Activated CD4-positive, alpha-beta memory T cell treated with anti-CD3 and anti-CD28 coated beads for 36 hours (primary cell): ENCODE measurements around the gene MGMT. TPM values are rescaled to one million over a fixed set of nuclear protein-coding genes. Genes with fewer than 3 reads are reported as not detected.

ENCODE experiments used
- CTCF ChIA-PET: fragments of 350-600 bp; sonication (Branson Sonifier 250); formaldehyde crosslinking; loops from one replicate; lab custom pipeline; 2021; ENCODE audit warnings: antibody characterized with exemption, inconsistent platforms; lab: Charles Lee
- POLR2A ChIA-PET: fragments of 350-600 bp; sonication (Branson Sonifier 250); formaldehyde crosslinking; loops from one replicate; lab custom pipeline; 2021; ENCODE audit warnings: antibody characterized with exemption; lab: Charles Lee
- DNase-seq: peaks from one replicate; pipeline ENCODE4 v3.0.0-alpha.2; 2020
- H3K27ac Mint-ChIP-seq: one replicate; pipeline ENCODE4 v1.8.0; 2021; ENCODE audit warnings: mixed read lengths
- H3K27me3 Mint-ChIP-seq: one replicate; pipeline ENCODE4 v1.8.0; 2021; ENCODE audit warnings: mixed read lengths
- H3K36me3 Mint-ChIP-seq: one replicate; pipeline ENCODE4 v1.8.0; 2021; ENCODE audit warnings: mixed read lengths
- H3K4me1 Mint-ChIP-seq: one replicate; pipeline ENCODE4 v1.8.0; 2021; ENCODE audit warnings: low read depth, mixed read lengths
- H3K4me3 Mint-ChIP-seq: one replicate; pipeline ENCODE4 v1.8.0; 2021; ENCODE audit warnings: mild to moderate bottlenecking, mixed read lengths
- H3K9me3 Mint-ChIP-seq: one replicate; pipeline ENCODE4 v1.8.0; 2021; ENCODE audit warnings: mixed read lengths
- intact Hi-C: fragments of 100-400 bp; cut with micrococcal nuclease; formaldehyde crosslinking; loops from one replicate; pipeline ENCODE4 v1.15.1; 2023
- total RNA-seq, 2 experiments: library from RNA; stranded (reverse); gene quantifications; one replicate each; pipeline ENCODE4 v1.2.3, GENCODE V29; 2021

Gene MGMT
- total RNA-seq, 2 experiments from 2014 or later, result 22.9 to 23.8 TPM

DNA sequence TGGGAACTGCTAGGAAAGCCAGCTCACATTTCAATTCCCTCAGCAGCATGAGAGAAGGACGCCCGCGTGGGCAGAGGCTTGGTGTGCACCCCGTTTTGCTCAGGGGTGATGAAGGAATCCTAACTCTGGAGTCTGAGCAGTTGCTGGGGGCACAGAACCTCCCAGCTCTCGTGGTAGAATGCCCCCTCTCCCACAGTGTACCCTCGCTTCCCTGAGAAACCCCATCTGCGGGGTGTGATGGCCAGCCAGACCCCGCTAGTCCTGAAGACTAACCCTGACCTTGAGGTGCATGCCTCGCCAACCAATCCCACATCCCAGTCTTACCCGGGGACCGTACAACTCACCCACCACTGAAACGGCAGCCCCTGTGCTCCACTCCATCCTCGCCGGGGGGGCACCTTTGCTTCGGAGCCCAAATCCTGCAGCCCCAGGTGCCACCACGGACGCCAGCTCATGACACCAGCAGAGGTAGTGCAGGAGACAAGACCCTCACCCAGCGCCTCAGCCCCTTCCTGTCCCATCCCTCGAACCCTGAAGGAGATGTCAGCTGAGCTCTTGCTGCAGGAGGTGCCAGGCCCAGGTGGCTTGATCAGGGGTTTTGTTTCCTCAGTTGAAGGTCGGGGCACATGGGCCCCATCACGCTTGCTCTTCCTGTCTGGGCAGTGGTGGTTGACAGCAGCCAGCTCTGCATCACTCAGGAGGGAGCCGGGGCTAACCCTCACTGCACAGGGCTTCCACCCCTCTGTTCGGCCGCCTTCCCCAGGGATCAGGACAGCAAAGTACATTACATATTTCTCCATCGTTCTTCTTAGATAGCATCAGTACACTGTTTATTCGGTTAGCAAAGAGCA, 236.5 kb downstream of the MGMT start:
- H3K4me1 Mint-ChIP-seq, result peaks cover 3% of the 10 kb centered on the region
- ChIA-PET CTCF (no interaction called here), POLR2A (no interaction called here)
- intact Hi-C loops, result no loop called here
- no peak overlapping the region for H3K4me3 Mint-ChIP-seq
- H3K36me3 Mint-ChIP-seq, result peaks cover 15% of the 10 kb centered on the region
- H3K27ac Mint-ChIP-seq, result no peak overlapping the region
- no peak for DNase-seq
- H3K9me3 Mint-ChIP-seq, result no peaks in the 10 kb centered on the region
- no peaks in the 10 kb centered on the region for H3K27me3 Mint-ChIP-seq

DNA sequence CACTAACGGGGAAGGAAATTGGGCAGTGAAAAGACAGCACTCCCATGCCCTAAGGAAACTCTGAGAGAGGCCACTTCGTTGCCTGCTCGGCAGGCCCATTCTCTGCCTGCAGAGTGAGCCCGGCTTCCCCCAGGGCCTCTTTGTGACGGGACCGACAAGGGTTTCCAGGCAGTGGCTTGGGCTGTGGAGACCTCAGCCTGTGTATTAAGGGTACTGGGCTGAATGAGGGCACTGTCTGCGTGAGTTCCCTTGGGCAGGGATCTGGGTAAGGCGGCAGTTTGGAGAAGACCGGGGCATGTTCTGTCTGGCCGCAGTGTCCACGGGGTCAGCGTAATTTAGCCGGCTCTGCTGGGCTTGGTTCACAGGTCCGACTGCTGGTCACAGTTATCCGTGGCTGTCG, 237.2 kb downstream of the MGMT start:
- H3K9me3 Mint-ChIP-seq, result no peaks in the 10 kb centered on the region
- CTCF ChIA-PET, result no interaction called here
- H3K4me3 Mint-ChIP-seq, result no peak overlapping the region
- H3K27ac Mint-ChIP-seq, result no peak overlapping the region
- H3K27me3 Mint-ChIP-seq, result no peaks in the 10 kb centered on the region
- POLR2A ChIA-PET, result no interaction called here
- H3K36me3 Mint-ChIP-seq, result peaks cover 21% of the 10 kb centered on the region
- intact Hi-C loops, result no loop called here
- H3K4me1 Mint-ChIP-seq, result peaks cover 3% of the 10 kb centered on the region
- DNase-seq, result no peak

DNA sequence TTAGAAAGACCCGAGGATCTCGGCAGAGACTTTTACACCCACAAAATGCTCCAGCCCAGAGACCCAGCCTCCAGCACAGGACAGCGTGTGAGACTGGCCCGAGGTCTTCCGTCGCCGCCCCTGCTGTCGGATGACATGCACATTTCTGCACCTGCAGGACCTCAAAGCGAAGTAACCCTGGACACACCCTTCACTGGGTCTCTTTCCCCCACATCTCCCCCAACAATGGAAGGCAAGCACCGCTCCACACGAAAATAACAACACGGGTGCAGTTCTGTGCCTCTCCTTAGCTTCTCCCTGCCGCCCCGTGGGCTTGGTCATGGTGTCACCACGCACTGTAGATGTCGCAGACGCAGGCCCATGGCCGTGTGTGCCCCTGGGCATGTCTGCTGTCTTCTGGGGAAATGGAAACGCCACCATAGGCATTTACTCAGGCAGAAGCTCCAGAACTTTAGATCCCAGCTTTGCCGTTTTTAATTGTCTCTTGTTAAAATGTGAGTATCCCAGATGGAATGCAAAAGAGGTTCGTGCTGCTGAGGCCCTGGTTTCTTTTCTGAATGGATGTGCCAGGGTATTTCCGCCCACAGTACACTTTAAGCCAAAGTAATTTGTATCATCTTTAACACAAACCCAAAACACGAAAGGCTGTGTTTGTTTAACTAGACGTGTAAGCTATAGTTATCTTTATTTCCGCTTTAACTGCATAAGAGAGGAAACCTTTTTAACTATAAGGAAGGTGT, 237.9 kb downstream of the MGMT start:
- H3K4me3 Mint-ChIP-seq, result no peak overlapping the region
- no peak overlapping the region for H3K27ac Mint-ChIP-seq

DNA sequence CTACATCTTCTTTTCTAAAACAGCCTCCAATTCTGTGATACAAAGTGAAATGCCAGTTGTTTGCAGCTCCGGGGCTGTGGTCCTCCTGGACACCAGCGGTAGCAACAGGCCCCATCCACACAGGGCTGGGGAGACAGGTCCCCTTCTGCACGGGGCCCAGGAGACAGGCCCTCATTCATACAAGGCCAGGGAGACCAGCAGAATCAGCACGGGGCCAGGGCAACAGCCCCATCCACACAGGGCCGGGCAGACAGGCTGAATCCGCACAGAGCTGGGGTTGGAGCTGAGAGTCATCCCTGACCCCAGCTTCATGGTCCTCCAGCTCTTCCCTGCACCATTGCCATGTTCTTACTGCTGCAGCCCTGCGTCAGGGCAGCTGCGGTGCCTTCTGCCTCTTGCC, 238.6 kb downstream of the MGMT start:
- POLR2A ChIA-PET, result no interaction called here
- Mint-ChIP-seq H3K27ac (no peak overlapping the region), H3K27me3 (no peaks in the 10 kb centered on the region), H3K9me3 (no peaks in the 10 kb centered on the region), H3K4me3 (no peak overlapping the region), H3K4me1 (peaks cover 3% of the 10 kb centered on the region), H3K36me3 (peaks cover 23% of the 10 kb centered on the region)
- CTCF ChIA-PET, result no interaction called here
- DNase-seq, result no peak
- intact Hi-C loops, result no loop called here

More for the DNA sequence above, 237.9 kb downstream of the MGMT start:
- intact Hi-C loops, result no loop called here
- DNase-seq, result no peak
- peaks cover 3% of the 10 kb centered on the region for H3K4me1 Mint-ChIP-seq
- ChIA-PET POLR2A (no interaction called here), CTCF (no interaction called here)
- peaks cover 23% of the 10 kb centered on the region for H3K36me3 Mint-ChIP-seq
- H3K9me3 Mint-ChIP-seq, result no peaks in the 10 kb centered on the region
- H3K27me3 Mint-ChIP-seq, result no peaks in the 10 kb centered on the region

DNA sequence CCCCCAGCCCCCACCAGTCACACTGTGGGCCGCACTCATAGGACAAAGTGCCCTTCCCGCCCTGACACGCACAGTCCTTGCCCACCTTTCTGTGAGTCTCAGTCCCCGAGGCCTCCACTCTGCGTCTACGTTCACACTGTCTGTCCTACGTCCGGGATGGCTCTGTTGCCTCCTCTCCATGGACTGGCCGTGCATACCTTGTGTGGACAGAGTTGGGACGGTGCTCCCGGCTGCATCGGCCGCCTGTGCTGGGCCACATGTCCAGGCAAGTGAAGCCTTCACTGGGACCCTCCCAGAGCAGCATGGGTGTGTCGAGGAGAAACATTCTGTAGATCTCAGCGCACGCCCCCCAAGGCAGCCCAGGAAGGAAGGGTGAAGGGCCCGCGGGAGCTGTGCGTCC, 239.0 kb downstream of the MGMT start:
- no peak overlapping the region for H3K4me3 Mint-ChIP-seq
- ChIA-PET CTCF (no interaction called here), POLR2A (no interaction called here)
- H3K4me1 Mint-ChIP-seq, result peaks cover 3% of the 10 kb centered on the region
- no peak for DNase-seq
- peaks cover 24% of the 10 kb centered on the region for H3K36me3 Mint-ChIP-seq
- no peaks in the 10 kb centered on the region for H3K9me3 Mint-ChIP-seq
- intact Hi-C loops, result no loop called here
- H3K27me3 Mint-ChIP-seq, result no peaks in the 10 kb centered on the region
- H3K27ac Mint-ChIP-seq, result no peak overlapping the region

DNA sequence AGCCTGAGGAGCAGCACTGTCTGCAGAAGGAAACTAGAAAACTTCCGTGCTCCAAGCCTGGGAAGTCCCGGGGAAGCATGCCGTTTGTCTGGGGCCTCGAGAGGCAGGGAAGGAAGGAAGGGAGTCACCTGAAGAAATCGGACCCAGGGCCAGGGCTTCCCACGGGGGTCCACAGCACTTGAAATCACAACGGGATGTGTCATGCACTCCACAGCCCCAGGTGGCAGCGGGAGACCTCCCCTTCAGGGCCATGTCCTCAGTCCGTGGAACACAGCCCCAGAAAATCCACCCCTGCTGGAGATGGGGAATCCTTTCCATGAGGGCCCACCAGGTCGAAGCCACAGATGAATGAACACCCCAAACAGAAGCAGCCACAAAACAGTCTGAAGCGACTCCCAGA, 239.5 kb downstream of the MGMT start:
- no peaks in the 10 kb centered on the region for H3K9me3 Mint-ChIP-seq
- H3K36me3 Mint-ChIP-seq, result peaks cover 25% of the 10 kb centered on the region
- ChIA-PET POLR2A (no interaction called here), CTCF (no interaction called here)
- H3K4me3 Mint-ChIP-seq, result no peak overlapping the region
- peaks cover 3% of the 10 kb centered on the region for H3K4me1 Mint-ChIP-seq
- no peak for DNase-seq
- H3K27me3 Mint-ChIP-seq, result no peaks in the 10 kb centered on the region
- intact Hi-C loops, result no loop called here
- H3K27ac Mint-ChIP-seq, result no peak overlapping the region

DNA sequence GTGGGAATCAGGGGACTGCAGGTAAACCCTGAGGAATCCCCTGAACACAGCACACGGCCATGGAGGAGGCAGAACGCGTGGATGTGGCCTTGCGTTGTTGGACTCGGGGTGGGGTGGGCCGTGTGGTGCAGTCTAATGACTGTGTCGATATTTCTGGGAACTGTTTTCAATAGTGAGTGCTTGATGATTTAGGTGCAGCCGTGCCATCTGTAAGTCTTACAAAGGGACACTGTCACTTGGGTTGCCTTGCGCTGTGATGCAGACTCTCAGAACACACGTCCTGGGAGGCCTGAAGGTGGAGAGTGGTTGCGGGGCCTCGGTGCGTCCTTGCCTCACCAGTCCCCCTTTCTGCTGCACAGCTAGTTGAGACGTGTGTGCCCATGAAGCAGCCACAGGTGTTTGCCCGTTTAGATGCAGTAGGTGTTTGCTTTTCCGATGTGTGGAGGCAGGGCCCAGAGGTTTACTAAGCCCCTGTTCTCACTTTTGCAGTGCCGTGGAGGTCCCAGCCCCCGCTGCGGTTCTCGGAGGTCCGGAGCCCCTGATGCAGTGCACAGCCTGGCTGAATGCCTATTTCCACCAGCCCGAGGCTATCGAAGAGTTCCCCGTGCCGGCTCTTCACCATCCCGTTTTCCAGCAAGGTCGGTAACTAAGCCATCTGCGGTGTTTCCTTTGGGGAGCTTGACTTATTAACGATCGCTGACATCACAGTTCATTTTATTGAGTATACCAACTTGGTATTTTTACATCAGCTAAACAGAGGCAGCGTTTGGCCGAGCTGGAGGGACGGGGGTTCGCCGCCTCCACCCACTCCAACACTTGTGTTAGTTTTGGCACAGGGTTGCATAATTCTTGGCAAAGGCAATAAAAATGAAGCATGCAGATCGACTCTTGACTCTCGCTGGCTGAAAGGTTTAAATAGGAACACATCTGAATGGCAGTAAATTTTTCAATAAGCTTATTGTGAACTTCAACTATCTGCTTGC, 240.7 kb downstream of the MGMT start:
- intact Hi-C loops, result no loop called here
- ChIA-PET CTCF (no interaction called here), POLR2A (no interaction called here)
- H3K4me1 Mint-ChIP-seq, result peaks cover 3% of the 10 kb centered on the region
- H3K27me3 Mint-ChIP-seq, result no peaks in the 10 kb centered on the region
- DNase-seq, result no peak
- H3K9me3 Mint-ChIP-seq, result no peaks in the 10 kb centered on the region
- no peak overlapping the region for H3K4me3 Mint-ChIP-seq
- H3K36me3 Mint-ChIP-seq, result peaks cover 25% of the 10 kb centered on the region
- H3K27ac Mint-ChIP-seq, result no peak overlapping the region

DNA sequence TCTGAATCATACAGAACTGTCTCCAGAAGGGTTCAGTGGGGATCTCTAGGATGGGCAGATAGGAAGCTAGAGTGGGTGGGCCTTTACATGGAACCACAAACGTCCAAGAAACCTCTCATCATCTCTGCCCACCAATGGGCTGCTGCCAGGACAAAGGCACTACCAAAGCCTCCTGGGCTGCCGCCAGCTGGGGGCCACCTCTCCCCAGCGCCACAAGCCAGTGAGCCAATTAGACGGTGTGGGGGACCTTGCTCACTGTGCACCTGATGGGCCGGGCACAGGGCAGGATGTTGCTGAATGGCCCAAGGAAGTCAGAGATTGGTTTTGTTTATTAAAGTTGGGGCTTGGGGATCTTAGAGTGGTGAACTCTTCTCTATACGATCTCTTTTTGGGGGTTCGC, 242.1 kb downstream of the MGMT start:
- CTCF ChIA-PET, result no interaction called here
- no peak overlapping the region for H3K27ac Mint-ChIP-seq
- H3K27me3 Mint-ChIP-seq, result no peaks in the 10 kb centered on the region

DNA sequence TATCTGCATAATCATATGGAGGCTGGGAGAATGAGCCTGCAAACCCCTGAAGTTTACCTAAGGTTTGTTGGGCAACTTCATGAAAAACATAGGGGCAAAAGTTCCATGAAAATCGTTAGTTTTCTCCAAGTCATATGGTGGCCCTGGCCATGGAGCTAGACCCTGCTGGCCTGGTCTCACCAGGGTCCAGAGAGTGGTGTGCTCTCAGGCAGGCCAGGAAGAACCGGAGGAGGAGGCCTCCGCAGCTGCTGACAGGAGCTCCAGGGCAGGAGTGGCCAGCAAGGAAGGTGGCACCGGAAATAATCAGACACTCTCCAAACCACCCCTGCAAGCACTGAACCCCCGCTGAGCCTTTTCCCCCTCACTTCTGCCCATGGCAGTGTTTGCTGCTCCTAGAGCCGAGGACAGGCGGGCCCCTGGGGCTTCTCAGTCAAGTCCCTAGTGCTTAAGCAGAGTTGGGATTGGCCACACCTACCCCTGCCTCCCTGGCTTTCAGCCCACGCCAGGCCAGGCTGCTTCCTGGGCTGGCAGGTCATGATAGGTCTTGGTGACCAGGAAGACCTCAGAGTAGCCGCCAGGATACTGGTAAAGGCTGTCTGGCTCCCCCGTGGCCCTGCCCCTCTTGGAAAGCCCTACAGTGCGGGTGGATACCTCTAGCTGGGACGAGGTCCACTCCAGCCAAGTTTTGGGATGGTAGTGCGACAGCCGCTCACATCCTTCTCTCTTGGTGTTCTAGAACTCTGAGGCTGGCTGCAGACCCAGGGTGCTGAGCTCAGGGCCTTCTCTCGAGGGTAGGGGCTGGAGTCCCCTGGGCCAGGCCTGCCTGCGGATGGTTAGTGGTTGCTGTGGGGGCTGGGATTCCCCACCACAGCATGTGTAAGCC, 242.8 kb downstream of the MGMT start:
- peaks cover 29% of the 10 kb centered on the region for H3K36me3 Mint-ChIP-seq
- CTCF ChIA-PET, result no interaction called here

More for the DNA sequence above, 242.1 kb downstream of the MGMT start:
- intact Hi-C loops, result no loop called here
- no peak for DNase-seq
- Mint-ChIP-seq H3K4me3 (no peak overlapping the region), H3K9me3 (no peaks in the 10 kb centered on the region), H3K36me3 (peaks cover 29% of the 10 kb centered on the region), H3K4me1 (no peaks in the 10 kb centered on the region)
- POLR2A ChIA-PET, result no interaction called here

DNA sequence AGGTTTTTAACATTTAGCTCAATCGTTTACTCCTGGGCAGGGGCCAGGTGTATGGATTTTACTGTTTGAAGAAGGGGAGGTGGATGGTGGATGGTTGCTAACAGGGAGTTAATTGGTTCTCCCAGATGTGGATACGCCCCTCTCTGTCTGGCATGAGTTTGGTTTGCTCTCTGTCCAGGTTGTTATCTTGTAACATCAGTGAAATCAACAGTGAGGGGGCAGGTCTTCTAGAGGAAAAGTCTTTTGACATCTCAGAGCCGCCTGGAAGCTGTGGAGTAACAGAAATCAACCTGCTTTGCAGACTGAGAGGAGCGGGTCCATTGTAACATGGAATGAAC, 243.4 kb downstream of the MGMT start:
- no peaks in the 10 kb centered on the region for H3K27me3 Mint-ChIP-seq
- intact Hi-C loops, result no loop called here
- H3K27ac Mint-ChIP-seq, result no peak overlapping the region

More for the DNA sequence above, 242.8 kb downstream of the MGMT start:
- POLR2A ChIA-PET, result no interaction called here
- no peaks in the 10 kb centered on the region for H3K9me3 Mint-ChIP-seq
- H3K4me3 Mint-ChIP-seq, result no peak overlapping the region
- DNase-seq, result no peak
- no peak overlapping the region for H3K27ac Mint-ChIP-seq
- H3K27me3 Mint-ChIP-seq, result no peaks in the 10 kb centered on the region
- intact Hi-C loops, result no loop called here
- H3K4me1 Mint-ChIP-seq, result no peaks in the 10 kb centered on the region

DNA sequence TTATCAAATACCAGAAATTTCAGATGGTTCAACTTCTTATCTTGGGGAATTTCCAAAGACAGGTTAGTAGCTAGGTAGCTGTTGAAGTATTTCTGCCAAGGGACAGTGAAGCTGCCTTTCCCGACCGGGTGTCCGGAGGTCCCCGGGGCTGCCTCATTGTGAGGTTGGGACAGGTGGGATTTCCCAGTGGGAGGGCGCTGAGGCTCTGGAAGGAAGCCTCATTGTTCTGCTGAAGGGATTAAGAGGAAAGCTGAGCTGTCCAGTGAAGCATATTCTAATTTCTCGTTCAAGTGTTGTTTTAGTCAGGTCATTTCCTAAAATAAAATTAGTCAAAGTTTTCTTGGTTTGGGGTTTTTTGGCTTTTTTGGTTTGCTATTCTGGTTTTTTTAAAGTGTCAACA, 244.2 kb downstream of the MGMT start:
- no peak for DNase-seq
- Mint-ChIP-seq H3K27ac (no peak overlapping the region), H3K4me3 (no peak overlapping the region), H3K36me3 (peaks cover 31% of the 10 kb centered on the region), H3K27me3 (no peaks in the 10 kb centered on the region), H3K9me3 (no peaks in the 10 kb centered on the region), H3K4me1 (no peaks in the 10 kb centered on the region)
- ChIA-PET CTCF (no interaction called here), POLR2A (no interaction called here)
- intact Hi-C loops, result no loop called here

More for the DNA sequence above, 243.4 kb downstream of the MGMT start:
- Mint-ChIP-seq H3K36me3 (peaks cover 29% of the 10 kb centered on the region), H3K4me1 (no peaks in the 10 kb centered on the region), H3K4me3 (no peak overlapping the region), H3K9me3 (no peaks in the 10 kb centered on the region)
- POLR2A ChIA-PET, result no interaction called here
- CTCF ChIA-PET, result no interaction called here
- no peak for DNase-seq
